Neural progenitor cell (in vitro differentiated cells): ENCODE measurements around the gene SPATA33.

ENCODE experiments used
- CTCF ChIP-seq: fragments of 200-600 bp; sonication (generic); IDR thresholded peaks from 2 replicates; pipeline ENCODE4 v1.5.1; 2017; ENCODE audit warnings: antibody characterized with exemption, mild to moderate bottlenecking
- EZH2 ChIP-seq: fragments of 200-600 bp; sonication (generic); IDR thresholded peaks from 2 replicates; pipeline ENCODE4 v1.6.1; 2017; ENCODE audit warnings: antibody characterized with exemption, mild to moderate bottlenecking, moderate library complexity
- EZH2phosphoT487 ChIP-seq: fragments of 200-600 bp; sonication (generic); IDR thresholded peaks from 2 replicates; pipeline ENCODE4 v1.6.1; 2017; ENCODE audit warnings: antibody characterized with exemption

- no peak for TF ChIP-seq EZH2
- TF ChIP-seq CTCF, result no peak
- no peak for TF ChIP-seq EZH2phosphoT487
These were observed 40.6 kb upstream of the SPATA33 start for GRCh38 chr16:89617036-89617435.
